GM19023 (cell line): ENCODE results near the gene PGS1.

Source experiments
- ATAC-seq: cut with Tn5 transposase; IDR thresholded peaks from one replicate; pipeline ENCODE4 v1.9.1; 2021; ENCODE audit warnings: mild to moderate bottlenecking, moderate library complexity; ENCODE audit not compliant: unreplicated experiment

PGS1 gene

DNA sequence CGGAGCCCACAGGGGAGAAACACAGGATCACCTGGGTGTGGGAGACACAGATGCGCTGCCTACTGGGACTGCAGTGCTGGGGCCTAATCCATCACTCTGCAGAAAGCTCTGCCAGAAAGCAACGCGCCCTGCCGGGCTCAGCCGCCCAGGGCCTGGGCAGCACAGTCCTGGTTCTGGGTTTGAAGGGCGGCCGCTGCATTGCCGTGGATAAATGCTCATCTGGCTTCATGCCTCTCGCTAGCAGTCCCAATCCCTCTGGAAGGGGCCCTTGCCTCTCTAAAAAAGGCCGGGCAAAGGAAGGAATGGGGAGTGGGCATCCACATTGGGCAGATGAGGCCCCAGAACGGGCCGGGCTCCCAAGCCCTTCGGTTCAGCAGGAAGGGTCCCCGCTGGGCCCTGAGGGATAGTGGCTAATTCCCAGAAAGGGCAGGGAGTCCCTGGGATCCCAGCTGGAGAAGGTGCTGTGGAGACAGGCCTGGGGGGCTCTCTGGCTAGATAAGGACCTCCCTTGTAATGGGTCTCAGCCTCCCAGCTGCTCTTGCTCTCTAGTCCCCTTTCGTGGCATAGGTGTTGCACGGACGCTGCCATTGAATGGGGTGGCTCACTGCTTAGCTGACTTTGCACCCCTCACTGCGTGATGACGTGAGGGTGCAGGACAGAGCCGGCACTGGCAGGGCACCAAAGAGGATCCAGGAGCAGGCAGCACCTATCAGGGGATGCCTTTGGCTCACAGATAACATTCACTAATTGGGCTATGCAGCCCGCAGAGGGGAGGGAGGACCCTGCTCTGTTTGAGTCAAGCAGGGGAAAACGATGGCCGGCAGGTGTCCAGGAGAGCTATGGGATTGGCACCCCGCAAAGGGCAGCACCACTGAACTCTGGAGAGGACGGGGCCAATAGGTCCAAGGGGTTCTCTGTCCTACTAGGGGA is 88.6 kb downstream of the PGS1 start:
- no peak for ATAC-seq

DNA sequence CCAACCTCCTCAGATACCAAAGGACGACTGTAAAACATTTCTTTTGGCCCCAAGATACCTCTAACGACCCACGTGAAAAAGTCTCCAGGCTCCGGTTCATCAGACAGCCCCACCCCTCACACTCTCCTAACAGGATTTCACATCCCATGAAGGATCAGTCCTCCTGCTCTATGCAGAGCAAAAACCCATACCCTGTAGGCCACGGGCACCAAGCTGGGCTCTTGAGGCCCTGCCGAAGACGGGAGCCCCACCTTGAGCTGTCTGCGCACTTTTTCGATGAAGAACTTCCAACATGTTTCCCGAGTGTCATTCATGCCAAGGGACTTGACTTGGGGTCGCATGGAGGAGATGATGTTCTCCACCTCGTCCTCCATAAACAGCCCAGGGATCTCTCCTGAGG is 89.9 kb downstream of the PGS1 start:
- ATAC-seq, result no peak

DNA sequence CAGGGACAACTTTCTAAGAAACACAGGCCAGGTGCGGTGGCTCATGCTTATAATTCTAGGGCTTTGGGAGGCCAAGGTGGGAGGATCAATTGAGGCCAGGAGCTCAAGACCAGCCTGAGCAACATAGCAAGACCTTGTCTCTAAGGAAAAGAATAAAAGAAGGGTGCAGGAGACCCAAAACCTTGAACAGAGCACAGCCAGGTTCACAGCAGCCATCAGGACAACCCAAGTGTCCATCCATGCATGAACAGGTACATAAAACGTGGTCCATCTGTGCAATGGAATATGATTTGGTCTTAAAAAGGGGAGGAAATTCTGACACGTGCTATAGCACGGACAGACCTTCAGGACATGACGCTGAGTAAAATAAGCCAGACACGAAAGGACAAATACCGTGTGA is 91.0 kb downstream of the PGS1 start:
- ATAC-seq, result no peak

DNA sequence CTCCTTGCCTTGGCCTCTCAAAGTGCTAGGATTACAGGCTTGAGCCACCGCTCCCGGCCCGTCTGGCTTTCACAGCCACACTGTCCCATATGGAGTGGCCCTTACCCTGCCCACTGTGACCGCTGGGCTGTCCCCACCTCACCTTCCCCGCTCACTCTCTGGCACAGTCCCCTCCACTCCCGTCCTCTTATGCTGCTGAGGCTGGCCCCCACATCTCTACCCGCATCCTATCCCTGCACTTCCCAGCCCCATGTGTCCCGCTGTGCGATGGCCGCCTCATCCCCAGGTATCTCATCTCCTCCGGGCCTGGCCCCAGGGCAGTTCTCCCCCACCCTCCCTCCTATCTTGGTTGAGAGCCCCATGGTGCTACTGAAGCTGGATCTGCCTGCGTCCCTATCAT is 93.2 kb downstream of the PGS1 start:
- no peak for ATAC-seq

GRCh38 chr17:78472035-78472905 is 93.8 kb downstream of the PGS1 start:
- no peak for ATAC-seq

GRCh38 chr17:78473951-78474613 is 95.6 kb downstream of the PGS1 start:
- ATAC-seq, result no peak
